ENCODE data around the gene CUEDC2.

CUEDC2 gene

GRCh38 chr10:102401735-102402511, 30.5 kb downstream of the CUEDC2 start:
- Mint-ChIP-seq H3K27me3 (peaks cover 3% of the 10 kb centered on the region), H3K4me1 (peaks cover 60% of the 10 kb centered on the region), H3K36me3 (peaks cover 54% of the 10 kb centered on the region), H3K4me3 (peak overlapping the region; percentile 15), H3K27ac (no peak overlapping the region), H3K9me3 (no peaks in the 10 kb centered on the region)
- no peak for ATAC-seq

GRCh38 chr10:102401342-102401654, 31.1 kb downstream of the CUEDC2 start:
- H3K4me3 Mint-ChIP-seq = peak overlapping the region; percentile 15
- peaks cover 66% of the 10 kb centered on the region for H3K4me1 Mint-ChIP-seq
- no peak overlapping the region for H3K27ac Mint-ChIP-seq
- H3K36me3 Mint-ChIP-seq = peaks cover 60% of the 10 kb centered on the region
- H3K9me3 Mint-ChIP-seq = no peaks in the 10 kb centered on the region
- no peak for ATAC-seq
- H3K27me3 Mint-ChIP-seq = no peaks in the 10 kb centered on the region

- H3K27ac Mint-ChIP-seq = no peak overlapping the region
- no peak for ATAC-seq
- peak overlapping the region; percentile 94 for H3K4me3 Mint-ChIP-seq
- H3K27me3 Mint-ChIP-seq = no peaks in the 10 kb centered on the region
- peaks cover 66% of the 10 kb centered on the region for H3K36me3 Mint-ChIP-seq
- peaks cover 70% of the 10 kb centered on the region for H3K4me1 Mint-ChIP-seq
- H3K9me3 Mint-ChIP-seq = no peaks in the 10 kb centered on the region
Measured at GRCh38 chr10:102400598-102401341, 31.6 kb downstream of the CUEDC2 start.

- Mint-ChIP-seq H3K4me3 (peak overlapping the region; percentile 94), H3K36me3 (peaks cover 66% of the 10 kb centered on the region), H3K27ac (peak overlapping the region; percentile 85), H3K27me3 (no peaks in the 10 kb centered on the region), H3K4me1 (peaks cover 70% of the 10 kb centered on the region), H3K9me3 (no peaks in the 10 kb centered on the region)
- no peak for ATAC-seq
Measured at GRCh38 chr10:102400076-102400475, 32.3 kb downstream of the CUEDC2 start.

- H3K4me1 Mint-ChIP-seq = peaks cover 70% of the 10 kb centered on the region
- peak overlapping the region; percentile 94 for H3K4me3 Mint-ChIP-seq
- H3K9me3 Mint-ChIP-seq = no peaks in the 10 kb centered on the region
- ATAC-seq = peak; percentile 64
- no peaks in the 10 kb centered on the region for H3K27me3 Mint-ChIP-seq
- H3K36me3 Mint-ChIP-seq = peaks cover 66% of the 10 kb centered on the region
- peak overlapping the region; percentile 85 for H3K27ac Mint-ChIP-seq
Measured at GRCh38 chr10:102399217-102400021, 33.0 kb downstream of the CUEDC2 start.

GRCh38 chr10:102398172-102399020, 34.0 kb downstream of the CUEDC2 start:
- Mint-ChIP-seq H3K36me3 (peaks cover 66% of the 10 kb centered on the region), H3K4me1 (peaks cover 70% of the 10 kb centered on the region), H3K27ac (peak overlapping the region; percentile 85), H3K9me3 (no peaks in the 10 kb centered on the region), H3K27me3 (no peaks in the 10 kb centered on the region), H3K4me3 (peak overlapping the region; percentile 94)
- ATAC-seq = no peak

- Mint-ChIP-seq H3K9me3 (no peaks in the 10 kb centered on the region), H3K27me3 (no peaks in the 10 kb centered on the region), H3K4me3 (peak overlapping the region; percentile 94), H3K36me3 (peaks cover 64% of the 10 kb centered on the region), H3K4me1 (peaks cover 72% of the 10 kb centered on the region), H3K27ac (peak overlapping the region; percentile 99)
- no peak for ATAC-seq
Measured at GRCh38 chr10:102397222-102398171, 34.9 kb downstream of the CUEDC2 start.

GRCh38 chr10:102396730-102397151, 35.6 kb downstream of the CUEDC2 start:
- peak overlapping the region; percentile 99 for H3K27ac Mint-ChIP-seq
- H3K9me3 Mint-ChIP-seq = no peaks in the 10 kb centered on the region
- H3K36me3 Mint-ChIP-seq = peaks cover 56% of the 10 kb centered on the region
- peak overlapping the region; percentile 94 for H3K4me3 Mint-ChIP-seq
- no peaks in the 10 kb centered on the region for H3K27me3 Mint-ChIP-seq
- ATAC-seq = no peak
- peaks cover 68% of the 10 kb centered on the region for H3K4me1 Mint-ChIP-seq

GRCh38 chr10:102396317-102396650, 36.1 kb downstream of the CUEDC2 start:
- Mint-ChIP-seq H3K27me3 (no peaks in the 10 kb centered on the region), H3K9me3 (no peaks in the 10 kb centered on the region), H3K4me1 (peaks cover 64% of the 10 kb centered on the region)

GRCh38 chr10:102395400-102396316, 36.7 kb downstream of the CUEDC2 start, which contains the start of gene NFKB2:
Gene NFKB2 (plus strand): TSS chr10:102395705. CDS start chr10:102395960, 255 bp downstream.
- H3K27me3 Mint-ChIP-seq = no peaks in the 10 kb centered on the region
- H3K27ac Mint-ChIP-seq = peak within 1 kb of the TSS; percentile 99
- peak within 1 kb of the TSS; percentile 94 for H3K4me3 Mint-ChIP-seq
- ATAC-seq = peak; percentile 64
- H3K9me3 Mint-ChIP-seq = no peaks in the 10 kb centered on the region
- peaks cover 47% of the 10 kb centered on the region for H3K36me3 Mint-ChIP-seq
- peaks cover 62% of the 10 kb centered on the region for H3K4me1 Mint-ChIP-seq

More at GRCh38 chr10:102396317-102396650, 36.1 kb downstream of the CUEDC2 start:
- peaks cover 52% of the 10 kb centered on the region for H3K36me3 Mint-ChIP-seq
- peak overlapping the region; percentile 99 for H3K27ac Mint-ChIP-seq
- H3K4me3 Mint-ChIP-seq = peak overlapping the region; percentile 94
- ATAC-seq = no peak

GRCh38 chr10:102394801-102395399, 37.5 kb downstream of the CUEDC2 start:
- Mint-ChIP-seq H3K4me3 (peak overlapping the region; percentile 94), H3K4me1 (peaks cover 54% of the 10 kb centered on the region), H3K27me3 (no peaks in the 10 kb centered on the region), H3K36me3 (peaks cover 39% of the 10 kb centered on the region), H3K27ac (peak overlapping the region; percentile 99), H3K9me3 (no peaks in the 10 kb centered on the region)
- peak; percentile 46 for ATAC-seq

- Mint-ChIP-seq H3K27ac (peak overlapping the region; percentile 99), H3K9me3 (no peaks in the 10 kb centered on the region), H3K4me3 (peak overlapping the region; percentile 94), H3K4me1 (peaks cover 49% of the 10 kb centered on the region), H3K36me3 (peaks cover 32% of the 10 kb centered on the region), H3K27me3 (no peaks in the 10 kb centered on the region)
- peak; percentile 93 for ATAC-seq
Measured at GRCh38 chr10:102394079-102394800, 38.1 kb downstream of the CUEDC2 start.
